CD4-positive, alpha-beta T cell treated with Interleukin-15 for 4 hours (primary cell): ENCODE measurements around the gene PADI3.
A peak's percentile ranks its signal among the peaks of the same experiment; 100 is the strongest.

ENCODE experiments used
- DNase-seq: peaks from one replicate; pipeline ENCODE4 v3.0.0-alpha.2; 2020; ENCODE audit warnings: low spot score

The PADI3 gene, protein sequence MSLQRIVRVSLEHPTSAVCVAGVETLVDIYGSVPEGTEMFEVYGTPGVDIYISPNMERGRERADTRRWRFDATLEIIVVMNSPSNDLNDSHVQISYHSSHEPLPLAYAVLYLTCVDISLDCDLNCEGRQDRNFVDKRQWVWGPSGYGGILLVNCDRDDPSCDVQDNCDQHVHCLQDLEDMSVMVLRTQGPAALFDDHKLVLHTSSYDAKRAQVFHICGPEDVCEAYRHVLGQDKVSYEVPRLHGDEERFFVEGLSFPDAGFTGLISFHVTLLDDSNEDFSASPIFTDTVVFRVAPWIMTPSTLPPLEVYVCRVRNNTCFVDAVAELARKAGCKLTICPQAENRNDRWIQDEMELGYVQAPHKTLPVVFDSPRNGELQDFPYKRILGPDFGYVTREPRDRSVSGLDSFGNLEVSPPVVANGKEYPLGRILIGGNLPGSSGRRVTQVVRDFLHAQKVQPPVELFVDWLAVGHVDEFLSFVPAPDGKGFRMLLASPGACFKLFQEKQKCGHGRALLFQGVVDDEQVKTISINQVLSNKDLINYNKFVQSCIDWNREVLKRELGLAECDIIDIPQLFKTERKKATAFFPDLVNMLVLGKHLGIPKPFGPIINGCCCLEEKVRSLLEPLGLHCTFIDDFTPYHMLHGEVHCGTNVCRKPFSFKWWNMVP

GRCh38 chr1:17248781-17249180, at the start of gene PADI3:
TSS of gene PADI3 (plus strand) at chr1:17249098. CDS start at chr1:17249138, 40 bp downstream.
- DNase-seq, result no peak

DNA sequence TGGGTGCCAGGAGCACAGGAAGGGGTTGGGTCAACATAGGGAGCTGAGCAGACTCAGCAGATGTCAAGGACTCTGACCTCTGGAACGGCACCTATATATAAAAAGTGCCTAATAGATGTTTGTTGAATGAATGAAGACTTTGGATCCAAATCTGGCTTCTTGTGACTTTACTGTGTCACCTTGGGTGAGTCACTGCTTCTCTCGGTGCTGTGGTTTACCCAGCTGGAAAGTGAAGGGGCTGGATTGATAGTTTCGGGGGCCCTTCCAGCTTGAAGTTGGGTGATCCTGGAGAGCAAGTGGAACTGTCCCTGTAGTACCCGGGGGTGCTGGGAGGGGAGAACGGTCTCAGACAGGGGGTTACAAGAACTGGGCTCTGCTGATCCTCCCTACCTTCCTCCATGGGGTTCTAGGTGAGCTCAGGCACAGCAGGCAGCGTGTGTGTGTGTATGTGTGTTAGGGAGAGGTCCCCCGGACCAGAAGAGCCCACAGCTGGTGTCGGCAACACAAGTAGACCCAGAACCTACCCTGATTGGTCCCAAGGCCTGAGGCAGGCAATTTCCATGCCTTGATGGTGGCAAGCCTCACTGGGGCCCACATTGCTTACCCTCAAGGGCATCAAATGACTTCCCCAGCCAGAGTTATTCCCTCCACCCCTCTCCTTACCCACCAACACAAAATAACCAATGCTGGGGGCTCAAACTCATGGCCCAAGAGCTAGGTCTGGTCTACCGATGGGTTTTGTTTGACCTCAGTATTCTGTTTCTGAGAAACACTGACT, 49.4 kb upstream of the PADI3 start:
- no peak for DNase-seq

GRCh38 chr1:17200246-17200645, 48.7 kb upstream of the PADI3 start:
- DNase-seq, result no peak

GRCh38 chr1:17200756-17201155, 48.1 kb upstream of the PADI3 start:
- no peak for DNase-seq

GRCh38 chr1:17201201-17202021, 47.5 kb upstream of the PADI3 start:
- peak; percentile 22 for DNase-seq

- DNase-seq, result no peak
Measured at GRCh38 chr1:17204546-17205440, 44.1 kb upstream of the PADI3 start, which contains the start of gene PADI1. TSS of gene PADI1 (plus strand) at chr1:17205128. CDS start at chr1:17205218, 90 bp downstream.

DNA sequence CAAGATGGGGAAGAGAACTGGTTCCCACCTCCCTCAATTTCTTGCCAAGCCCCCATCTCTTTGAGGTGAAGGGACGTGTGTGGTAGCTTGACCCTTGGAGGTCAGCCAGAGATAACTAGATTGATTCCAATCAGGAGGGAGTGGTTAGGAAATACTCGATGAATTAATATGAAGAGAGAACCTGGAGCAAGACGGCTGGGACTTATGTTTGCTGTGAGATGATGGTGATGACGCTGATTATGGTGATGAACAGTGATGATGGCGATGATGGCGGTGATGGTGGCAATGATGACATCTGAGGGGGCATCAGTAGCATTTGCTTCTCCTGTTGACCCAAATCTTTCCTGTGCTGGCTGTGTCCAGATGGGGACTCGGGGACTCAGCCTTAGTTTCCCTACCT, 43.2 kb upstream of the PADI3 start:
- no peak for DNase-seq

GRCh38 chr1:17206196-17206595, 42.7 kb upstream of the PADI3 start:
- DNase-seq, result no peak

GRCh38 chr1:17207046-17207445, 41.9 kb upstream of the PADI3 start:
- DNase-seq, result no peak

- DNase-seq, result no peak
Measured at GRCh38 chr1:17207540-17207939, 41.4 kb upstream of the PADI3 start.

DNA sequence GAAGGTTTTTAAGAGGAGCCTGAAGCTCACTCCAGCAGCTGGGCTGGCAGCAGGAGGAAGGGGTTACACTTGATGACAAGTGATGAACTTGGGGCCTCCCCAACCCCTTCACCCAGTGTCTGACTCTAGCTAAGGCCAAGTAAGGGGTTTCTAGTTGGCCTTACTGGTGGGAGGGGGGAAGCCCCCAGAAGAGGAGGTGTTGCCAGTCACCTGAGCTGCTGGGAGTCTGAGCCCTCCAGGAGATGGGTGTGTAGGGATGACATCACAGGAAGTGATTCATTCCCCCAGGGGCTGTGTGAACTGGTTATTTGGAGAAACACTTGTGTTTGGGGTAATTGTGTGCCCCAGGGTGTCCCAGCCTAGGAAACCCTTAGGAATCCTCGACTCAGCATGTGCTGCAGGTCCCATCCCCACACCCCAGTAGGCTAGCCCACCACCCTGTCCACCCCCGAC, 40.9 kb upstream of the PADI3 start:
- DNase-seq, result peak; percentile 45

DNA sequence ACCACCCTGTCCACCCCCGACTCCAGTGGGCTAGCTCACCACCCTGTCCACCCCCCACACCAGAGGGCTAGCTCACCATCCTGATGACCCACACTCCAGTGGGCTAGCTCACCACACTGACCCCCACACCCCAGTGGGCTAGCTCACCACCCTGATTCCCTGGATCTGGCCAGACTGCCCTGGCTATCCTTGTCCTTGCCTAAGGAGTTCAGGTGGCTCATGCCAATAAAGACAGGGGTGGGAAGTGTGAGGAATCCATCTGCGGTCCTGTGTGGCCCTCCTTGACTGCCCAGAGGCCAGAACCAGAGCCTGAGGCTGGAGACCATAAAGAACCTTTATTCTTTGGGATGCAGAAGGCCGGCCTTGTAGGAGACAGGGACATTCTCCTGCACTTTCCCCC, 40.4 kb upstream of the PADI3 start:
- DNase-seq, result no peak

DNA sequence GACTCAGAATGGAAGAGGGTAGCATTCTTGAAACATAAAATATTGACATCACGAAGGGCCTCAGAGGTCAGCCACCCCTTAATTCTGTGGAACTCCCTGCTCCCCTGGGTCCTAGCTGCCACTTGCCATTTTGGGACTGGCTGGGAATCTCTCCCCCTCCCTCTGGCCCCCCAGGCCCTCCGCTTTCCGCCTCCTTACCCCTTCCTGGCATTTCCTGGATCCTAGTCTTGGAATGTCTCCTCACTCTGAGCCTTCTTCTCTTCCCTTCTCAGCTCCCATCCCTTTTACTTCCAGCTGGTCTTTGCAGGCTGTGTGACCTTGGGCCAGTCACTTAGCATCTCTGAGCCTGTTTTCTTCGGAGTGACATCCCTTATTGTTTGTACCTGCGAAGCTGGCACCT, 39.5 kb upstream of the PADI3 start:
- DNase-seq, result no peak

- no peak for DNase-seq
Measured at GRCh38 chr1:17210176-17210575, 38.7 kb upstream of the PADI3 start.

DNA sequence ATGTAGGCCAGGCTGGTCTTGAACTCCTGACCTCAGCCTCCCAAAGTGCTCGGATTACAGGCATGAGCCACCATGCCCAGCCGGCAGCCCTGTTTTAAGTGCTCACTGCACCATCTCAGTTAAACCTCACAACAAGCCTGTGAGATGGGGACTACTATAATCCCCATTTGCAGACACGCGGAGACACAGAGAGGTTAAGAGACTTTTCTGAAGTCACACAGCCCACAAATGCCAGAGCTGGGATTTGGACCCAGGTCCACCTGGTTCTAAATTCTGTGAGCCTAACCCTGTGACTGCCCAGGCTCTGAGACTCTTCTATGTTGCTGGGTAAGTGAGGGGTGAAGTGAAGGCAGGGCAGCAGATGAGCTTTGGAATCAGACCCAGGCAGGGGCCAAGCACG, 37.5 kb upstream of the PADI3 start:
- no peak for DNase-seq

DNA sequence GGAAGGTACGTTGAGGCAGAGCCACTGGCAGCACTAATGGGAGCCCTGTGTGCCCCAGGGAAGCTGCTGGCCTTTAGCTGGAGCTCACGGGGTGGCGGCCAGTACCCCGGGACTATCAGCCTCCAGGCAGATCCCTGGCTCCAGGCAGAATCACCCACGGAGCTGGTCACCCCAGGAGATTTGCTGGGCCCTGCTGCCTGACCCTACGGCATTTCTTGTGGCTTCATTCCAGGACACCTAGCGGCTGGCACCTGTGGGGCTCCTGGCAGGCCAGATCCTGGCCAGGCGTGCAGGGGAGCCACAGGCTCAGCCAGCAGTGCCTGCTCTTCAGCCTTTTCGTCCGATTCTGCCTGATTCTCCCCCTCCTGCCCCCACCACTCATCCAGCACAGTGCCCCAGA, 36.9 kb upstream of the PADI3 start:
- DNase-seq, result no peak

DNA sequence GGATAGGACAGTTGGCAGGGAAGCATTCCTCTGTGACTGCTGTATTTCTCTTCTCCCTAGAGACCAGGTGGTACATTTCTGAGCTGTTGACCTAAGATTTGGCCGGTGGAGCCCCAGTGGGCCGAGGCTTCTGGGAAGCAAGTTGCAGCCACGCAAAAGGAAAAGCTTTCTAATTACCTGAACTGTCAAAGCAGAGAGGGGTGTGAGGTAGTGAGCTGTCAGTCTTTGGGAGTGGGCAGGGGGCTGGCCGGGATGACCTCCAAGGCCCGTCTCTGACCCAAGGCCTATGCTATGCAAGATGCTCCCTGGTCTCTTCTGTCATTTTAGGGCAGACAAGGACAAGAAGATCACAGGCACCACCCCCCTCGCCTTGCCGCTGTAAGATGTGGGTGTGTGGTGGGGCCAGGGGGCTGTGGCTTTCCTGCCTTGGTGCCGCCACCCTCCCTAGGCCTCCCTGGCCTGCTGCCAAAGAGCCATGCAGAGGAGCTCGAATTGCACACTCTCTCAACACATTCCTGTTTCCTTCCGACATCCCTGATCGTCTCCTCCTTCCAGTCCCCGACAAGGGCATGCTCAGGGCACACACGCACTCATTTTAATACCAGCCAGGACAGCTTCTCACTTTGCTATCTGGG, 36.3 kb upstream of the PADI3 start:
- peak; percentile 53 for DNase-seq

GRCh38 chr1:17213148-17213781, 35.6 kb upstream of the PADI3 start:
- no peak for DNase-seq

DNA sequence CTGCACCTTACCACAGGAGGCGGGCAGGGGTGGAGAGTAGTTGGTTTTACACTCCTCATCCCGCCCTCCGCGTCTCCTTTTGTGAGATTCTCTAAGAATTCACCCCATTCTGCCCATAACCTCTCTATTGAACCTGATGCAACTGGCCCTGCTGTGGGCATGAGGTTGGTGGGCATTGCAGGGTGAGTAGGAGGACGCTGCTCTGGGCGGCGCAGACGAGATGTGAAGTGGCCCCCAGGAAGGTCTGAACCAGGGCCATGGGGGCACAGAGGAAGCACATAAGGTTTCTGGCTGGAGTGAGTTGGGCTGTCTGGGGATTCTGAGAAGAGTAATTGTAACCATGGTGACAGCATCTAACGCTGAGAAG, 35.1 kb upstream of the PADI3 start:
- DNase-seq, result no peak
